HUES6 (cell line): Measurements from ENCODE around the gene DDOST.
A peak's percentile ranks its signal among the peaks of the same experiment; 100 is the strongest.

Experiments
- H3K27ac ChIP-seq: 2 replicates; pipeline ENCODE4 v1.7.0; 2013; ENCODE audit warnings: low read depth, mild to moderate bottlenecking, low read length, inconsistent platforms
- H3K27me3 ChIP-seq: 2 replicates; pipeline ENCODE4 v1.6.1; 2013; ENCODE audit warnings: low read length; ENCODE audit not compliant: control insufficient read depth, insufficient read depth
- H3K36me3 ChIP-seq: 2 replicates; pipeline ENCODE4 v1.6.1; 2013; ENCODE audit warnings: low read length; ENCODE audit not compliant: control insufficient read depth, insufficient read depth
- H3K4me1 ChIP-seq: 2 replicates; pipeline ENCODE4 v1.6.1; 2013; ENCODE audit warnings: low read length; ENCODE audit not compliant: control insufficient read depth, insufficient read depth
- H3K4me3 ChIP-seq: 2 replicates; pipeline ENCODE4 v1.5.1; 2013; ENCODE audit warnings: low read depth, low read length
- H3K9ac ChIP-seq: one replicate; pipeline ENCODE4 v1.6.1; 2013; ENCODE audit warnings: mild to moderate bottlenecking, low read length
- H3K9me3 ChIP-seq: 2 replicates; pipeline ENCODE4 v1.6.1; 2013; ENCODE audit warnings: low read depth, low read length; ENCODE audit not compliant: control insufficient read depth, insufficient read depth

DDOST gene

DNA sequence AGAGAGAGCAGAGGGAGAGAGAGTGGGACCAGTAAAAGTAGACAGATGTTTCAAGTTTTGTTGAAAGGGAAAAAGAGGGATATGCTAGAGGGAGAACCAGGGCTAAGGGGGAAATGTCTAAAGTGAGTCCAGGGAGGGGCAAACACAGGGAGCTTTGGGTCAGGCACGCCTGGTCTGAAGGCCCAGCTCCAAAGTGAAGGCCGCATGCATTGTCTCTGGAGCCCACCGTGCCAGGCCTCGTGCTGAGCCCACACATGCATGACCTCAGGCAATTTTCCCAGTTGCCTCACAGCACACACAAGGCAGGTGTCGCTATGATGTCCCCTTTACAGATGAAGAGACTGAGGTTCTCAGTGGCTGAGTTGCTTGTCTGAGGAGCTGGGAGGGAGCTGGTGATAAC lies 40.7 kb upstream of the DDOST start:
- peaks cover 11% of the 10 kb centered on the region; the same call in 1 of the 2 replicates for H3K4me1 ChIP-seq
- no peak overlapping the region for H3K27ac ChIP-seq
- no peaks in the 10 kb centered on the region for H3K27me3 ChIP-seq
- no peaks in the 10 kb centered on the region for H3K9me3 ChIP-seq
- peaks cover 17% of the 10 kb centered on the region; the same call in 1 of the 2 replicates for H3K36me3 ChIP-seq
- H3K4me3 ChIP-seq = no peak overlapping the region
- H3K9ac ChIP-seq = no peak overlapping the region

DNA sequence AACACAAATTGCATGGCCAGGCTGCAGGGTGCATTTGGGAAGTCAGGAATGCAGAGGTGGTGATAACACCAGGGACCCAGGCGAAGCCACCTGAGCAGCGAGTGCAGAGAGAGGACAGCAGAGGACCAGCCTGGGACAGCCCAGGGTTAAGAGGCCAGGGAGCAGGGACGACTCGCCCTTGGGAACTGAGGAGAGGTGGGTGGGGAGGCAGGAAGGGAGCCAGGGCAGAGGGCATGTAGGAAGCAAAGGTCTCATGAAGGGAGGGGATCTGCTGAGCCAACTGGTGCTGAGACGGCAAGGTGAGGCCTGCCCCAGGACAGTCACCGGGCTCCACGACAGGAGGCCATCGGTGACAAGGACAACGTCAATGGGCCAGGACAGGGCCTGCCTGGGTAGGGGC lies 40.3 kb upstream of the DDOST start:
- H3K27ac ChIP-seq = no peak overlapping the region
- no peaks in the 10 kb centered on the region for H3K9me3 ChIP-seq
- H3K36me3 ChIP-seq = peaks cover 17% of the 10 kb centered on the region; the same call in 1 of the 2 replicates
- H3K4me3 ChIP-seq = no peak overlapping the region
- H3K4me1 ChIP-seq = peaks cover 11% of the 10 kb centered on the region; the same call in 1 of the 2 replicates
- no peaks in the 10 kb centered on the region for H3K27me3 ChIP-seq
- H3K9ac ChIP-seq = no peak overlapping the region

DNA sequence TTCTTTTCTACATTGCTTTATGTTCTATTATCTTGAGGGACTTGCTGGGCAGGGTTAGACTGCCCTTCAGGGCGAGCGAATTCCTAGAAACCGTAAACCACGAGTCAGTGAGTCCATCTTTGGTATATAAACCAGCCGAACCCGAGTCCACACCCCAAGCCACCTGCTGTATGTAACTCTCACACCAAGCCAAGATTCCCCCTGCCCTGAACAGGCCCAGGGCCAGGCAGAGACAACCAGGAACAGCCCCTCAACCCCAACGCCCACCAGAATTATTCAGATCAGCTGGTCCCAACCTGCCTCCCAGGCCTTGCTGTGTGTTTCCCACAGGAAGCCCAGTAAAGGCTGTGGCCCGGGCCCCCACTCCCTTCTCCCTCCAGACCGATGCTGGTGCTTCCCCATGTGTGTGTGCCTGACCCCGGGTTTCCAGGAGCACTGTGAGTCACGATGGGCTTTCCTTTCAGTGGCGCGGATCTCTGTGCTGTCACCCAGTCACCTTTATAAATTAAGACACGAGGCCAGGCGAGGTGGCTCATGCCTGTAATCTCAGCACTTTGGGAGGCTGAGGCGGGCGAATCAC lies 39.6 kb upstream of the DDOST start:
- no peak overlapping the region for H3K4me3 ChIP-seq
- H3K9ac ChIP-seq = no peak overlapping the region
- H3K27ac ChIP-seq = no peak overlapping the region
- H3K36me3 ChIP-seq = peaks cover 17% of the 10 kb centered on the region; the same call in 1 of the 2 replicates
- no peaks in the 10 kb centered on the region for H3K27me3 ChIP-seq
- peaks cover 11% of the 10 kb centered on the region; the same call in 1 of the 2 replicates for H3K4me1 ChIP-seq
- no peaks in the 10 kb centered on the region for H3K9me3 ChIP-seq

DNA sequence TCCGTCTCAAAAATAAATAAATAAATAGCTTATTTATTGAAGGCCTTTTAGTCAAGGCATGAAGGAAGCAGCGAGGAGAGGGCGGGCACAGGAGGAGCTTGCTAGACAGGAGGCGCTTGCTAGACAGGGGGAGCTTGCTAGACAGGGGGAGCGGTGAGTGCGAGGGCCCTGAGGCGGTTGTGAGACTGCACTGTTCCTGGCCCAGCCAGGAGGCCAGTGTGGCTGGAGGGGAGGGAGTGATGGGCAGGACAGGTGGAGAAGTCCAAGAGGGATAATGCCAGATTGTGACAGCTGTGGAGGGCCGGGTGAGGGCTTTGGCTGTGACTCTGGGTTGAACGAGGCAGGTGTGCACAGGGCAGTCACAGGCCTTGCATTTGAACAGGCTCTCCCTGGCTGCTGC lies 38.4 kb upstream of the DDOST start:
- Histone ChIP-seq H3K36me3 (peaks cover 12% of the 10 kb centered on the region; the same call in 1 of the 2 replicates), H3K9ac (no peak overlapping the region), H3K4me3 (no peak overlapping the region), H3K27ac (no peak overlapping the region), H3K4me1 (peaks cover 11% of the 10 kb centered on the region; the same call in 1 of the 2 replicates), H3K9me3 (no peaks in the 10 kb centered on the region), H3K27me3 (no peaks in the 10 kb centered on the region)

DNA sequence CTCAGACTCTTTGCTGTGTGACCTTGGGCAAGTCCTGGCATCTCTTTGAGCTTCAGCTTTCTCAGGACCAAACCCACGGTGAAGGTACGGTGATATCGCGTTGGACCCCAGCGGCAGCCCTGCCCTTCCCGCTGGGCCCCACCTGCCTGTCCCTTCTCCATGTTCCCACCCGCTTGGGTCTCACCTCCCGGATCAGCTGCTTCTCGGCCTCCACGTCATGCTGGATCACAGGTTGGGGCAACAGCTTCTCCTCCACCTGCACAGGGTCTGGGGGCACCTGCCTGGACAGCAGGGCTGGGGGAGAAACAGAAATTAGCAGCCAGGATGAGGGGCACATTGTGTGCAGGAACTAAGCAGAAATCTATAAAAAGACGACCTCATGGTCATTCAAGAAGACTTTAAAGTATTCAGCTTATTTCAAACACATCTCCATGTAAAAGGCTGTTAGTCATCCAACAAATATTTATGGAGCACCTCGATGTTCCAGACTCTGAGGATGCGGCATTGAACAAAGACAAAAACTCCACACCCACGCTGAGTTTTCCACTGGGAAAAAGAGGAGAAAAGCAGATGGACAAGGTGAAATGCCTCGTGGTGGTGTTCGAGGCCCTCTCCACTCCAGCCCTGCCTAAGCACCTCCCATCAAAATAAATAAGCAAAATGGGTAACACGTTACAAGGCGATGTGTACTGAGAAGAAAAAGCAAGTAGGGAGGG lies 37.2 kb upstream of the DDOST start:
- Histone ChIP-seq H3K27ac (no peak overlapping the region; the same call in 1 of the 2 replicates), H3K9ac (peak overlapping the region; percentile 38), H3K4me3 (no peak overlapping the region), H3K4me1 (peaks cover 11% of the 10 kb centered on the region; the same call in 1 of the 2 replicates), H3K36me3 (peaks cover 6% of the 10 kb centered on the region; the same call in 1 of the 2 replicates), H3K27me3 (no peaks in the 10 kb centered on the region), H3K9me3 (no peaks in the 10 kb centered on the region)

DNA sequence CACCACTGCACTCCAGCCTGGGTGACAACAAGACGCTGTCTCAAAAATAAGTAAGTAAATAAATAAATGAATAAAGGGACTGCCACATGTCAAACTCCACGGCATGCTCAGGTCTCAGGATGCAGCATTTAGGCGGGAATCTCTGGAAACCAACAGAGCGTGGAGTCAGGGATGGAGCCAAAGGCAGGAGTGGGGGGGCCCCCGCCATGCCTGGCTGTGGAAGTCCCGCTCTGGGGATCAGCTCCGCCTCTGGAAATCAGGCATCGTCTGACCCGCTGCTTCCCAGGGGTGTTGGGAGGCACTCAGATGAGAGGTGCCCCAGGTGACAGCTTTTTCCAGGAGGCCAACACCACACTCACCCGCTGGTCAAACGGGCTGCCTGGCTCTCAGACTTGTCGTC lies 36.4 kb upstream of the DDOST start:
- no peaks in the 10 kb centered on the region for H3K27me3 ChIP-seq
- H3K27ac ChIP-seq = no peak overlapping the region
- peak overlapping the region; percentile 38 for H3K9ac ChIP-seq
- H3K36me3 ChIP-seq = 0 out of 2 replicates have a peak, but pooled peaks cover under 1% of the 10 kb centered on the region
- no peak overlapping the region; the same call in 1 of the 2 replicates for H3K4me3 ChIP-seq
- peaks cover 11% of the 10 kb centered on the region; the same call in 1 of the 2 replicates for H3K4me1 ChIP-seq
- no peaks in the 10 kb centered on the region for H3K9me3 ChIP-seq

DNA sequence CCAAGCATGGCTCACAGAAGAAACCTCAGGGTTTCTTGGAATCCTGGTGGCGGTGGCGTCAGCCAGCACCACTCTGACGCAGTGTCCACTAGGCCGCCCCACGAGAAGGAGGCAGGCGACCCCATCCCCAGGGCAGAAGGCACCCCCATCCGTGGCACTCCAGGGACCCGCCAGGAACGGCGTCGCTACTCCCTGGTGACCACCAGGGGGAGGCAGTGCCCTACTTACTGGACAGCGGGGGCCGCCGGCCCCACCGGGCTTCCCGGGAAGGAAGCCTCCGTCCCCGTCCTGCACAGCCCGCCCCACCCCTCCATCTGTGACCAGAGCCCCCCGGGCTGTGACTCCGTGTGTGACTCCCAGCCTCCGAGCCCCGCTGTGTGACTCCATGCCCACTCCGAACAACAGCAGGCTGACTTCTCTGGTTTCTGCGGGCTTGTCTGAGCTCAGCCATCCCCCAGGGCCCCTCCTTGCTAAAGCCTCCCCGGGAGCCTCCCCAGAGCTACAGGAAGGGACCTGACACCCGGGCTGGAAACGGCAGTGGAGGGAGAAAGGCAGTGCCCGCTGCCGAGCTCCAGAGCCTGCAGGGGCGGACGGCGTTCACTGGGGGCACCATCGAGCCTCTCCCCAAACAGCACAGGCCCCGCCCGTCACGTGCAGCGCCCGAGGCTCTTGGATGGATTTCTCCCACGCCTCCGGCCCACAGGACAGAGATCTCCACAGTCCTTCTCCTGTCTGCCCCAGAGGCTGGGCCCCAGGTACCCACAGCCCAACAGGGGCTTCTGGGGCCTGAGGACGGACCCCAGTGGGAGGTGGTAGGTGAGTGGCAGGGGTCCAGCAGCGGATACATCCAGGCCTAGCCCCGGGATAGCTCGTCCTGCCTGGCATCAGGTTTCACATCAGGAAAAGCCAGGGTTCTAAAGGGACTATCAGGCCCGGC lies 35.5 kb upstream of the DDOST start:
- Histone ChIP-seq H3K9me3 (no peaks in the 10 kb centered on the region), H3K4me1 (peaks cover 11% of the 10 kb centered on the region; the same call in 1 of the 2 replicates), H3K36me3 (no peaks in the 10 kb centered on the region), H3K4me3 (peak overlapping the region; percentile 74), H3K27me3 (no peaks in the 10 kb centered on the region), H3K9ac (peak overlapping the region; percentile 76), H3K27ac (no peak overlapping the region; the same call in 1 of the 2 replicates)

DNA sequence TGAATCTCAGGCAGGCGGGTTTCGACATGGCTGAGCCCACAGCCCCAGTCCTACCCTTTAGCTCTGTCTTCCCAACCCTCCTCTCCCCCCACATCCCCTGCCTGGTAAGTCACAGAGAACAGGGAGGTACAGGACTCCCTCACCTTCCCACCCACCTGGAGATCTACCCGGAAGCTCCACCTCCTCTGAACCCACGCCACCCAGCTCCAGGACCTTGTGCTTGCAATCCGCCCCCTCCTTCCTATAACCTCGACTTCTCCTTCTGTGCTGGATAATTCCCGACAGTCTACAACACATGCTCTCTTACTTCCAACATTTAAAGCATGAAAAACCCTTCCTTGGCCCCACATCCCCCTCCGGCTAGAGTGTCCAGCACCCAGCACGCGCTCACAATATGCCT lies 34.3 kb upstream of the DDOST start:
- Histone ChIP-seq H3K9me3 (no peaks in the 10 kb centered on the region), H3K4me3 (no peak overlapping the region), H3K4me1 (peaks cover 11% of the 10 kb centered on the region; the same call in 1 of the 2 replicates), H3K27ac (no peak overlapping the region), H3K9ac (no peak overlapping the region), H3K27me3 (no peaks in the 10 kb centered on the region), H3K36me3 (no peaks in the 10 kb centered on the region)

DNA sequence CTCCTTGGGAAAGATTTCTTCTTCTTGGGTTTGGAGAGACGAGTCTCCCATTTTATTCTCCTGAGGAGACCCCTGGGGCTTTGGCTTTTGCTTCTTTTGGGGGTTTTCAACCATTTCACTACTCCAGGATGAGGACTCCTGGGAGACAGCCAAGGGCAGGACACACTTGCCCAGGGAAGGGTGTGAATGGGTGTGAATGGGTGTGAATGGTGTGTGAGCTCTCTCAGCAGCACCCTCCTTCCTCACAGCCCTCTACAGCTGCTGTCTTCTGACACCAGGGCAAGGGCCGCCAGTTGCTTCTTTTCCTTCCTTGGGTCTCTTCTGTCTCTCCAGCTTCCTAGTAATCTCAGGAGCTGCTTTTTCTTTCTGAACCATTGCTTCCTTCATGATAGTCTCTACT lies 32.5 kb upstream of the DDOST start:
- Histone ChIP-seq H3K4me1 (peaks cover 11% of the 10 kb centered on the region; the same call in 1 of the 2 replicates), H3K27ac (no peak overlapping the region), H3K27me3 (no peaks in the 10 kb centered on the region), H3K9me3 (no peaks in the 10 kb centered on the region), H3K36me3 (0 out of 2 replicates have a peak, but pooled peaks cover 4% of the 10 kb centered on the region), H3K9ac (no peak overlapping the region), H3K4me3 (no peak overlapping the region)

DNA sequence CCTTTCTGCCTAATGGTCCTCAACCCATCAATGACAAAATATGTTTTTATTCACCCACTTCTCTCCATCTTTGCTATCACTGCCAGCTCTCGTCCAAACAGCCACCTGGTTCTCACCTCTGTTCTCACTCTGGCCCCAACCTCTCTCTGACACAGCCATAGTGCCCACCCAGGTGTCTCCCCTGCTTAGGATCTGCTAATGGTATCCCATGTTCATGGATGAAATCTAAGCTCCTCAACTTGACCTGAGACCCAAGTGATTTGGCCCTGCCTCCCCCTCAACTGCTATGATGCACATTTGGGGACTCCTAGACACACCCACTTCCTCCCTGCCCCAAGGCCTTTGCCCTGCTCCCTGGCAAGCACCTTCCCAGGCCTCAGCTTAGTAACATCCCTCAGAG lies 30.7 kb upstream of the DDOST start:
- Histone ChIP-seq H3K27ac (no peak overlapping the region), H3K36me3 (0 out of 2 replicates have a peak, but pooled peaks cover 4% of the 10 kb centered on the region), H3K27me3 (no peaks in the 10 kb centered on the region), H3K4me1 (no peaks in the 10 kb centered on the region), H3K4me3 (no peak overlapping the region), H3K9ac (no peak overlapping the region), H3K9me3 (no peaks in the 10 kb centered on the region)
